GM21576 (cell line): ENCODE measurements around the gene TBC1D23.
"Not testable (repeated sequence)": the region's sequence is repeated elsewhere in the genome, so short reads cannot be mapped to it uniquely, and the experiment has no call there.

Experiments used
- ATAC-seq: cut with Tn5 transposase; IDR thresholded peaks from one replicate; pipeline ENCODE4 v1.9.1; 2021; ENCODE audit warnings: mild to moderate bottlenecking, moderate library complexity; ENCODE audit not compliant: unreplicated experiment

TBC1D23 gene

GRCh38 chr3:100254168-100254777 lies 6.5 kb upstream of the TBC1D23 start:
- ATAC-seq = peak; percentile 74

- no peak for ATAC-seq
Observed at GRCh38 chr3:100256731-100257151, 4.1 kb upstream of the TBC1D23 start.

- no peak for ATAC-seq
Observed at GRCh38 chr3:100257586-100257985, 3.2 kb upstream of the TBC1D23 start.

- ATAC-seq = no peak
Observed at GRCh38 chr3:100260081-100260684, 609 bp upstream of the TBC1D23 start.

GRCh38 chr3:100261485-100261903 lies 702 bp downstream of the TBC1D23 start:
- no peak for ATAC-seq

- ATAC-seq = not testable (repeated sequence)
Observed at GRCh38 chr3:100262925-100263324, 2.1 kb downstream of the TBC1D23 start.

GRCh38 chr3:100263583-100263982 lies 2.8 kb downstream of the TBC1D23 start:
- ATAC-seq = no peak

GRCh38 chr3:100264242-100264641 lies 3.5 kb downstream of the TBC1D23 start:
- ATAC-seq = no peak

GRCh38 chr3:100265016-100265415 lies 4.2 kb downstream of the TBC1D23 start:
- ATAC-seq = no peak

GRCh38 chr3:100266531-100266930 lies 5.7 kb downstream of the TBC1D23 start:
- no peak for ATAC-seq

GRCh38 chr3:100268156-100268555 lies 7.4 kb downstream of the TBC1D23 start:
- no peak for ATAC-seq

- no peak for ATAC-seq
Observed at GRCh38 chr3:100269001-100269400, 8.2 kb downstream of the TBC1D23 start.

- ATAC-seq = no peak
Observed at GRCh38 chr3:100269410-100270214, 8.8 kb downstream of the TBC1D23 start.

- ATAC-seq = no peak
Observed at GRCh38 chr3:100270215-100270583, 9.4 kb downstream of the TBC1D23 start.

- no peak for ATAC-seq
Observed at GRCh38 chr3:100271522-100271921, 10.7 kb downstream of the TBC1D23 start.

GRCh38 chr3:100272797-100273611 lies 12.2 kb downstream of the TBC1D23 start:
- not testable (repeated sequence) for ATAC-seq

- ATAC-seq = no peak
Observed at GRCh38 chr3:100274361-100274760, 13.6 kb downstream of the TBC1D23 start.

- no peak for ATAC-seq
Observed at GRCh38 chr3:100277255-100277800, 16.5 kb downstream of the TBC1D23 start.

- no peak for ATAC-seq
Observed at GRCh38 chr3:100278910-100279309, 18.1 kb downstream of the TBC1D23 start.

- no peak for ATAC-seq
Observed at GRCh38 chr3:100288288-100288894, 27.6 kb downstream of the TBC1D23 start.
